GM18526 (cell line): ENCODE data around the gene PAOX.

Source experiments
- POLR2A ChIP-seq: IDR thresholded peaks from 3 replicates; pipeline ENCODE4 v1.6.1; 2011; ENCODE audit not compliant: insufficient read length; ENCODE audit errors: extremely low read depth

Gene PAOX

GRCh38 chr10:133379152-133379800 is at the start of gene PAOX:
Gene PAOX, plus strand, starts transcription at chr10:133379262. Its CDS starts 55 bp downstream, at chr10:133379317.
- TF ChIP-seq POLR2A, result peak; percentile 48

GRCh38 chr10:133329491-133330202 is 49.4 kb upstream of the PAOX start:
- no peak for TF ChIP-seq POLR2A

- TF ChIP-seq POLR2A, result no peak
These were observed 45.9 kb upstream of the PAOX start for GRCh38 chr10:133332936-133333699.

DNA sequence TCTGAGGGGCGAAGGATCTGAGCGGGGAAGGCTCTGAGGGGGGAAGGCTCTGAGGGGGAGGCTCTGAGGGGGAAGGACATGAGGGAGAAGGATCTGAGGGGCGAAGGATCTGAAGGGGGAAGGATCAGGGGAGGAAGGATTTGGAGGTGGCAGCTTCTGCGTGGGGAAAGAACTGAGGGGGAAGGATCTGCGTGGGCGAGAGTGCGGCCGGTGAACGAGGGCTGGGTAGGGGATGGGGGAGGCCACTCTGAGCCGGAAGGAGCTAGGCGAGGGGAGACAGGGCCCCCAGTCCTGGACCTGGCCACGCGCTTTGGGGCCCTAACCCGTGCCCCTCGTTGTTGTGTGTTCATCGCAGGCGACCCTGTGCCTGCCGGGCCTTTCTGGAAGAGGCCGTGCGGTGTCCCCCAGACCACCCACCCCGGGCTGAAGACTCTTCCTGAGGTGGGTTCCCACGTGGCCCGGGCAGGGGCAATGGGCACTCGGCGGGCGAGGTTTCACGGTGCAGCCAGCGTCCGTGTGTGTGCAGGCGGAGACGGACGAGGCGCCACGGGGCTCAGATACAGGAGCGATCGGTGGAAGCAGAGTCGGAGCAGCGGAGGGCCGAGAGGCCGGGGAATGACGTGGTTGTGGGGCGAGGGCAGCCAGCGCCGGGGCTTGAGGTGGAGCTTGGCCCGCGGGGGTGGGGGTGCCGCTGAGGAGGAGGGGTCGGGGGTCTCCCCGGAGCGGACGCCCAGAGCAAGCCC is 44.4 kb upstream of the PAOX start:
- no peak for TF ChIP-seq POLR2A

- TF ChIP-seq POLR2A, result no peak
These were observed 43.6 kb upstream of the PAOX start for GRCh38 chr10:133335246-133336117.

- TF ChIP-seq POLR2A, result no peak
These were observed 42.9 kb upstream of the PAOX start for GRCh38 chr10:133336118-133336576.

- no peak for TF ChIP-seq POLR2A
These were observed 42.3 kb upstream of the PAOX start, which contains the start of gene CALY for GRCh38 chr10:133336577-133337369. Gene CALY, minus strand, starts transcription at chr10:133336896. Its CDS starts 7,907 bp downstream, at chr10:133328989.

DNA sequence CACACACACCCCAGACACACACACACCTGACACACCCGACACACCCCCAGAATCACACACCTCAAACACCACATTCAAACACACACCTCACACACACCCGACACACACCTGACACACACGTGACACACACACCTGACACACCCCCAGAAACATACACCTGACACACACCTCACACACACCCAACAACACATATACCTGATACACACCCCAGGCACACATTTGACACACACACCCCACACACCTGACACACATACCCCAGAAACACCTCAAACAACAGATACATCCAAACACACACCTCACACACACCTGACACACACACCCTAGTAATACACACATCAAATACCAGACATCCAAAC is 41.7 kb upstream of the PAOX start:
- no peak for TF ChIP-seq POLR2A

GRCh38 chr10:133338080-133339071 is 40.7 kb upstream of the PAOX start:
- TF ChIP-seq POLR2A, result no peak

GRCh38 chr10:133339708-133340380 is 39.2 kb upstream of the PAOX start:
- no peak for TF ChIP-seq POLR2A

GRCh38 chr10:133341983-133342382 is 37.1 kb upstream of the PAOX start:
- no peak for TF ChIP-seq POLR2A

DNA sequence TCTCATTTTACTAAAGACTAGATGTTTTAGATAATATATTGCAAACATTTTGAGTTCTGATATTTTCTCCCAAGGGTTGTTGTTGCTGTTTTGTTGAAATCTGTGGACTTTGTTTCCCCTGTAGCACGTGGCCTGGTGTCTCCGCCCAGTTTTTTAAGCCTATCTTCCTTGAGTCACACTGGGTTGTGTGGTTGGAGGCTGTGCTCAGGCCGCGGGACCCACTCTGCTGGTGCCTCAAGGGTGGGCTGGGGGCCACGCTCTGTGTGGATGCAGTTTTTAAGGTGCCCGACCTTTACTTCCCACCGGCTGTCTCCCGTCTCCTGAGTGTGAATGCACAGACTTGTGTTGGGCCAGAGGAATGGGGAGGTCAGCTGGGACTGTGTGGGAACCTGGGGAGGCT is 36.1 kb upstream of the PAOX start:
- TF ChIP-seq POLR2A, result no peak
